ENCODE data around the gene RNF149.

Gene RNF149

DNA sequence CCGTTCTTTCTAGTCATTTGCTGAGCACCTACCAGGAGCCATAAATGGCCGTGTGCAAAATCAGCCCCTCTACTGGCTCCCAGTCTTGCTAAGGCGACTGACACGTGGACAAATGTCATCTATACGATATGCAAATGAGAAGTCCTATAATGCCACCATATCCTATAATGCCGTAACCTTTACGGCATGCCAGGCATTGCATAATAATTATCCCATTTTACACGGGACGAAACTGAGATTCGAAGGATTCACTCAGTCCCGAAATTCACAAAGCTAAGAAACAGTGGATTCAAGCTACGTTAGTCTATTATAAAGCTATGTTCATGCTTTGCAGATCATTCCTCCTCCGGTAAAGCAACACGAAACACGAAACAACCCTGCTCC, 34.1 kb upstream of the RNF149 start:
- H2BK15ac ChIP-seq (ENCODE audit: low read depth, poor library complexity, severe bottlenecking): no peak overlapping the region
- H3K14ac ChIP-seq (ENCODE audit: low read length in 2 of 2): no peak overlapping the region
- H3K4me2 ChIP-seq (ENCODE audit: low read length, poor library complexity, severe bottlenecking): no peak overlapping the region
- no peak overlapping the region for H2AK5ac ChIP-seq (ENCODE audit: low read length, severe bottlenecking)
- H2BK12ac ChIP-seq (ENCODE audit: low read length in 2 of 2): no peak overlapping the region
- H3K4me1 ChIP-seq (ENCODE audit: control insufficient read depth, insufficient read depth, low read depth, low read length): no peaks in the 10 kb centered on the region
- H4K91ac ChIP-seq (ENCODE audit: low read length): no peak overlapping the region
- no peaks in the 10 kb centered on the region for H3K79me1 ChIP-seq (replicated peaks; ENCODE audit: low read length, poor library complexity, severe bottlenecking)
- H2BK120ac ChIP-seq (ENCODE audit: low read depth, low read length): no peak overlapping the region
- 92% methylated on average over 15 of the region's 15 CpGs for WGBS
- H3K27ac ChIP-seq (ENCODE audit: low read length, poor library complexity, severe bottlenecking): no peak overlapping the region
- no peak for DNase-seq
- H2AFZ ChIP-seq (ENCODE audit: low read depth, low read length): no peak overlapping the region
- H3K18ac ChIP-seq (ENCODE audit: low read depth in 1 of 2, low read length in 2 of 2): no peak overlapping the region
- no peak overlapping the region for H4K8ac ChIP-seq (ENCODE audit: low read length)
- H3K4me3 ChIP-seq (ENCODE audit: insufficient read depth in 1 of 2, low read depth in 1 of 2, low read length in 2 of 2): peak overlapping the region in 1 of 2 experiments; percentile 67
- H3K4ac ChIP-seq (ENCODE audit: low read depth in 1 of 2, low read length in 2 of 2): no peak overlapping the region
- no peak overlapping the region for H2BK5ac ChIP-seq (ENCODE audit: low read depth, low read length, poor library complexity, severe bottlenecking)
- no peak overlapping the region for H3K23ac ChIP-seq (ENCODE audit: low read length in 2 of 2)
- no peaks in the 10 kb centered on the region for H3K9me3 ChIP-seq (ENCODE audit: control insufficient read depth, low read length)
- peak overlapping the region; percentile 80 for H3K9ac ChIP-seq (ENCODE audit: low read length)
- no peaks in the 10 kb centered on the region for H3K27me3 ChIP-seq (ENCODE audit: control insufficient read depth in 1 of 2, insufficient read depth in 1 of 2, low read length in 2 of 2)
- H3K36me3 ChIP-seq (ENCODE audit: control insufficient read depth in 1 of 2, insufficient read depth in 2 of 2, low read depth in 1 of 2, low read length in 2 of 2): no peaks in the 10 kb centered on the region

DNA sequence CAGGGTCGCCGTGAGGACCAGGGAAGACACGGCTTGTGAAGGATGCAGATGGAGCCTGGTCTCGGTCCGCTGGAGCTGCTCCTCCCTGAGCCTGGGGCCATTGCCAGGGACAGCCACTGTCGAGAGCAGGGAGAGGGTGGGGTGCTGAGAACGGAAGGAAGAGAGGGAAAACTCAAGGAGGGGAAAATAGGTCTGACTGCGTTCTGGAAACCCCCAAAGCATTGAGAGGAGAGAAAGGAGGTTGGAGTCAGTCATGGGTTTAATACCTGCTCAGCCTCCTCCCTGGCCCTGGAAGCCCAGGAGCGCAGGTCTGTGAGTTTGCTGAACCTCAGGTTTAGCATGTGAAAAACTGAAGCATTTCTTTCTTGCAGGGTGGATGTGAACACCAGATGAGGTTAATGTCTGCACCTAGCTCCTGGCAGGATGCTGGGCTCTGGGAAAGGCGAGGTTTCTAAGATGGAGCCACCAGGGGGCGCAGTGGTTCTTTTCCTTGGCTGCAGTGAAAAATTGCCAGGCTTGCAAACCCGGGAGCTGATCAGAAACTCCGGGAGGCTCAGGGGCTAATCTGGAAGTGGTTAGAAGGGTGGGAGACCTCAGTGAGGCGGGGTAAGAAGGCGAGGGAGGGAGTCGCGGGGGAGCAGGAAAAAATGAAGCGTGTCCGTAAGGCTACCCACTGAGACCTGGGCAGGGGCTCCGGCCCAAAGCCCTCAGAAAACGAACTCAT, 33.6 kb upstream of the RNF149 start:
- H4K91ac ChIP-seq (ENCODE audit: low read length): peak overlapping the region; percentile 28
- H4K8ac ChIP-seq (ENCODE audit: low read length): no peak overlapping the region
- no peaks in the 10 kb centered on the region for H3K9me3 ChIP-seq (ENCODE audit: control insufficient read depth, low read length)
- H3K27ac ChIP-seq (ENCODE audit: low read length, poor library complexity, severe bottlenecking): no peak overlapping the region
- H3K4me2 ChIP-seq (ENCODE audit: low read length, poor library complexity, severe bottlenecking): no peak overlapping the region
- no peak overlapping the region for H2AK5ac ChIP-seq (ENCODE audit: low read length, severe bottlenecking)
- no peaks in the 10 kb centered on the region for H3K4me1 ChIP-seq (ENCODE audit: control insufficient read depth, insufficient read depth, low read depth, low read length)
- peak overlapping the region; percentile 80 for H3K9ac ChIP-seq (ENCODE audit: low read length)
- no peak overlapping the region for H2BK12ac ChIP-seq (ENCODE audit: low read length in 2 of 2)
- no peaks in the 10 kb centered on the region for H3K27me3 ChIP-seq (ENCODE audit: control insufficient read depth in 1 of 2, insufficient read depth in 1 of 2, low read length in 2 of 2)
- peak overlapping the region in 1 of 2 experiments; percentile 67 for H3K4me3 ChIP-seq (ENCODE audit: insufficient read depth in 1 of 2, low read depth in 1 of 2, low read length in 2 of 2)
- WGBS: 49% methylated on average over 21 of the region's 21 CpGs
- H2BK15ac ChIP-seq (ENCODE audit: low read depth, poor library complexity, severe bottlenecking): no peak overlapping the region
- H3K14ac ChIP-seq (ENCODE audit: low read length in 2 of 2): no peak overlapping the region
- H3K79me1 ChIP-seq (replicated peaks; ENCODE audit: low read length, poor library complexity, severe bottlenecking): no peaks in the 10 kb centered on the region
- H3K18ac ChIP-seq (ENCODE audit: low read depth in 1 of 2, low read length in 2 of 2): no peak overlapping the region
- H2AFZ ChIP-seq (ENCODE audit: low read depth, low read length): no peak overlapping the region
- H2BK5ac ChIP-seq (ENCODE audit: low read depth, low read length, poor library complexity, severe bottlenecking): no peak overlapping the region
- H3K36me3 ChIP-seq (ENCODE audit: control insufficient read depth in 1 of 2, insufficient read depth in 2 of 2, low read depth in 1 of 2, low read length in 2 of 2): no peaks in the 10 kb centered on the region
- peak; percentile 67 for DNase-seq
- no peak overlapping the region for H3K4ac ChIP-seq (ENCODE audit: low read depth in 1 of 2, low read length in 2 of 2)
- no peak overlapping the region for H3K23ac ChIP-seq (ENCODE audit: low read length in 2 of 2)
- H2BK120ac ChIP-seq (ENCODE audit: low read depth, low read length): no peak overlapping the region

DNA sequence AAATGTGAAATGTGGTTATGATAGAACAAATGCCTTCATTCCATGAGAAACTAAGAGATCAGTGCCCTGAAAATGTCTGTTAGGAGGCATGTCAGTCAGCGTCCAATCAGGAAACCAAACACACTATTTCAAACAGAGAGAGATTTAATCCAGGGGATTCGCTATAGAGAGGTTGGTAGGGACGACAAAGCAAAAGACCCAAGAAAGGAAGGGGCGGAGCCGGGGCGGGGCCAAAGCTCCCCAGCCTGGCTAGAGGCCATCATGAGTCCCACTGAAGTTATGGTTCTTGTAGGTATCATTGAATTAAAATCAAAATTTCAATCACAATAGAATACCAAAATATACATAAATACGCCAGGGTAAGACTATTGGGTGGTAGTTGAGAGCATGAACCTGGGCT, 32.9 kb upstream of the RNF149 start:
- Histone ChIP-seq H2BK12ac (ENCODE audit: low read length in 2 of 2) (no peak overlapping the region), H3K9me3 (ENCODE audit: control insufficient read depth, low read length) (no peaks in the 10 kb centered on the region), H2BK120ac (ENCODE audit: low read depth, low read length) (no peak overlapping the region), H4K8ac (ENCODE audit: low read length) (no peak overlapping the region), H3K27me3 (ENCODE audit: control insufficient read depth in 1 of 2, insufficient read depth in 1 of 2, low read length in 2 of 2) (no peaks in the 10 kb centered on the region), H2AK5ac (ENCODE audit: low read length, severe bottlenecking) (no peak overlapping the region), H3K9ac (ENCODE audit: low read length) (no peak overlapping the region), H3K4me2 (ENCODE audit: low read length, poor library complexity, severe bottlenecking) (no peak overlapping the region), H4K91ac (ENCODE audit: low read length) (no peak overlapping the region), H3K4me3 (ENCODE audit: insufficient read depth in 1 of 2, low read depth in 1 of 2, low read length in 2 of 2) (no peak overlapping the region), H3K14ac (ENCODE audit: low read length in 2 of 2) (no peak overlapping the region), H3K79me1 (replicated peaks; ENCODE audit: low read length, poor library complexity, severe bottlenecking) (no peaks in the 10 kb centered on the region), H3K4ac (ENCODE audit: low read depth in 1 of 2, low read length in 2 of 2) (no peak overlapping the region), H3K27ac (ENCODE audit: low read length, poor library complexity, severe bottlenecking) (no peak overlapping the region), H3K36me3 (ENCODE audit: control insufficient read depth in 1 of 2, insufficient read depth in 2 of 2, low read depth in 1 of 2, low read length in 2 of 2) (no peaks in the 10 kb centered on the region), H3K18ac (ENCODE audit: low read depth in 1 of 2, low read length in 2 of 2) (no peak overlapping the region), H2BK5ac (ENCODE audit: low read depth, low read length, poor library complexity, severe bottlenecking) (no peak overlapping the region), H3K23ac (ENCODE audit: low read length in 2 of 2) (no peak overlapping the region), H2BK15ac (ENCODE audit: low read depth, poor library complexity, severe bottlenecking) (no peak overlapping the region), H3K4me1 (ENCODE audit: control insufficient read depth, insufficient read depth, low read depth, low read length) (no peaks in the 10 kb centered on the region), H2AFZ (ENCODE audit: low read depth, low read length) (no peak overlapping the region)
- DNase-seq: no peak
- WGBS: 93% methylated on average over 4 of the region's 7 CpGs

DNA sequence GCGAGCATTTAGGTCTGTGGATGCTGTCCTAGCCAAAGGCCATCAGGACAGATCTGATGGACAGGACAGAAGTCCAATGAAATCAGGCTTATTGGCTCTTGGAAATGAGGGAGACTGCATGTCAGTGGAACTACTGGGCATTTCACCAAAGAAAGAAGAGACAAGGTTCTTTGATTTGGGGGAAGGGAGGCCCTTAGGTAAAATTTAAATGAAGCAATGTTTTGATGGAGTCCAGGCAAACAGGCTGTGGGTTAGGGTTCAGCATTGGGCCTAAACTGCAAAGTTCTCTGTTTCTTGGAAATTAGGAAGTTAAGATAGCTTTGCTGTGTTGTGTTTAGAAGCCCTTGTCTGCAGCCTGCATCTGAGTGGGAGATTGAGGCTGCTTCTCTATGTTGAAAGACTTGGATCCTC, 31.6 kb upstream of the RNF149 start:
- Histone ChIP-seq H2BK5ac (ENCODE audit: low read depth, low read length, poor library complexity, severe bottlenecking) (no peak overlapping the region), H3K9me3 (ENCODE audit: control insufficient read depth, low read length) (no peaks in the 10 kb centered on the region), H3K79me1 (replicated peaks; ENCODE audit: low read length, poor library complexity, severe bottlenecking) (no peaks in the 10 kb centered on the region), H2BK12ac (ENCODE audit: low read length in 2 of 2) (no peak overlapping the region), H3K4me2 (ENCODE audit: low read length, poor library complexity, severe bottlenecking) (no peak overlapping the region), H4K91ac (ENCODE audit: low read length) (no peak overlapping the region), H2AK5ac (ENCODE audit: low read length, severe bottlenecking) (no peak overlapping the region), H3K36me3 (ENCODE audit: control insufficient read depth in 1 of 2, insufficient read depth in 2 of 2, low read depth in 1 of 2, low read length in 2 of 2) (no peaks in the 10 kb centered on the region), H2BK120ac (ENCODE audit: low read depth, low read length) (no peak overlapping the region), H2BK15ac (ENCODE audit: low read depth, poor library complexity, severe bottlenecking) (no peak overlapping the region), H3K4ac (ENCODE audit: low read depth in 1 of 2, low read length in 2 of 2) (no peak overlapping the region), H3K23ac (ENCODE audit: low read length in 2 of 2) (no peak overlapping the region), H3K18ac (ENCODE audit: low read depth in 1 of 2, low read length in 2 of 2) (no peak overlapping the region), H3K9ac (ENCODE audit: low read length) (no peak overlapping the region), H2AFZ (ENCODE audit: low read depth, low read length) (no peak overlapping the region), H3K27ac (ENCODE audit: low read length, poor library complexity, severe bottlenecking) (no peak overlapping the region), H4K8ac (ENCODE audit: low read length) (no peak overlapping the region), H3K4me3 (ENCODE audit: insufficient read depth in 1 of 2, low read depth in 1 of 2, low read length in 2 of 2) (no peak overlapping the region), H3K27me3 (ENCODE audit: control insufficient read depth in 1 of 2, insufficient read depth in 1 of 2, low read length in 2 of 2) (no peaks in the 10 kb centered on the region), H3K4me1 (ENCODE audit: control insufficient read depth, insufficient read depth, low read depth, low read length) (no peaks in the 10 kb centered on the region), H3K14ac (ENCODE audit: low read length in 2 of 2) (no peak overlapping the region)
- DNase-seq: peak; percentile 22
- WGBS: 97% methylated on average over 1 of the region's 1 CpG
